H9 (cell line): ENCODE data around the gene SH3BP2. TPM values are rescaled to one million over a fixed set of nuclear protein-coding genes. Genes with fewer than 3 reads are reported as not detected.
A peak's percentile ranks its signal among the peaks of the same experiment; 100 is the strongest.

Experiments used
- DNase-seq: peaks from one replicate; pipeline ENCODE4 v3.0.0-alpha.2; 2017
- H2AFZ ChIP-seq: one replicate; pipeline ENCODE4 v1.6.1; 2013; ENCODE audit warnings: mild to moderate bottlenecking, low read length, control low read depth, moderate library complexity
- H2AK5ac ChIP-seq: 2 replicates; pipeline ENCODE4 v1.6.1; 2013; ENCODE audit warnings: low read length, control low read depth, mixed read lengths; ENCODE audit not compliant: insufficient read length
- H2BK120ac ChIP-seq: one replicate; pipeline ENCODE4 v1.6.1; 2013; ENCODE audit warnings: low read depth, mild to moderate bottlenecking, low read length, control low read depth, inconsistent platforms; ENCODE audit not compliant: poor library complexity, severe bottlenecking
- H2BK12ac ChIP-seq: 2 replicates; pipeline ENCODE4 v1.6.1; 2013; ENCODE audit warnings: low read length, control low read depth, mixed read lengths, low read depth; ENCODE audit not compliant: insufficient read length
- H2BK15ac ChIP-seq: 2 replicates; pipeline ENCODE4 v1.6.1; 2013; ENCODE audit warnings: low read depth, low read length, control low read depth
- H2BK20ac ChIP-seq: one replicate; pipeline ENCODE4 v1.6.1; 2013; ENCODE audit warnings: low read depth, mild to moderate bottlenecking, low read length, control low read depth, inconsistent platforms; ENCODE audit not compliant: poor library complexity, severe bottlenecking
- H2BK5ac ChIP-seq: 2 replicates; pipeline ENCODE4 v1.6.1; 2013; ENCODE audit warnings: low read length, control low read depth, mixed read lengths; ENCODE audit not compliant: insufficient read length
- H3K14ac ChIP-seq: 2 replicates; pipeline ENCODE4 v1.6.1; 2013; ENCODE audit warnings: low read length, control low read depth; ENCODE audit not compliant: insufficient read depth
- H3K18ac ChIP-seq: 2 replicates; pipeline ENCODE4 v1.6.1; 2013; ENCODE audit warnings: low read depth, mild to moderate bottlenecking, mixed read lengths, low read length, control low read depth; ENCODE audit not compliant: insufficient read length
- H3K23ac ChIP-seq: 2 replicates; pipeline ENCODE4 v1.6.1; 2013; ENCODE audit warnings: low read length, control low read depth, mixed read lengths, low read depth; ENCODE audit not compliant: insufficient read length
- H3K23me2 ChIP-seq: 2 replicates; pipeline ENCODE4 v1.6.1; 2013; ENCODE audit warnings: low read depth, mild to moderate bottlenecking, mixed read lengths, low read length, control low read depth; ENCODE audit not compliant: insufficient read length, poor library complexity, severe bottlenecking
- H3K27ac ChIP-seq: 2 replicates; pipeline ENCODE4 v1.5.1; 2013; ENCODE audit warnings: low read length, control low read depth, mixed read lengths, low read depth; ENCODE audit not compliant: insufficient read length
- H3K27me3 ChIP-seq: 2 replicates; pipeline ENCODE4 v1.6.1; 2013; ENCODE audit warnings: low read length, control low read depth, inconsistent platforms; ENCODE audit not compliant: insufficient read depth
- H3K4ac ChIP-seq: 2 replicates; pipeline ENCODE4 v1.6.1; 2013; ENCODE audit warnings: low read depth, mild to moderate bottlenecking, control low read depth, inconsistent platforms, low read length, moderate library complexity
- H3K4me1 ChIP-seq: 2 replicates; pipeline ENCODE4 v1.6.1; 2013; ENCODE audit warnings: low read length, control low read depth, inconsistent platforms; ENCODE audit not compliant: insufficient read depth
- H3K4me2 ChIP-seq: 2 replicates; pipeline ENCODE4 v1.6.1; 2013; ENCODE audit warnings: low read length, control low read depth, mixed read lengths; ENCODE audit not compliant: insufficient read length, insufficient read depth
- H3K56ac ChIP-seq: 2 replicates; pipeline ENCODE4 v1.6.1; 2013; ENCODE audit warnings: low read depth, mild to moderate bottlenecking, mixed read lengths, low read length, control low read depth; ENCODE audit not compliant: insufficient read length
- H3K79me1 ChIP-seq: 2 replicates; pipeline ENCODE4 v1.6.1; 2013; ENCODE audit warnings: low read depth, mild to moderate bottlenecking, moderate library complexity, low read length, control low read depth, inconsistent platforms; ENCODE audit not compliant: insufficient read depth, poor library complexity, severe bottlenecking
- H3K79me2 ChIP-seq: 2 replicates; pipeline ENCODE4 v1.6.1; 2013; ENCODE audit warnings: low read length, control low read depth, inconsistent platforms; ENCODE audit not compliant: insufficient read depth
- H3K9ac ChIP-seq: 2 replicates; pipeline ENCODE4 v1.6.1; 2013; ENCODE audit warnings: low read length, control low read depth, mixed read lengths; ENCODE audit not compliant: insufficient read length; ENCODE audit errors: extremely low read depth
- H3K9me3 ChIP-seq: one replicate; pipeline ENCODE4 v1.6.1; 2013; ENCODE audit warnings: low read depth, low read length, inconsistent platforms; ENCODE audit not compliant: control insufficient read depth
- H3T11ph ChIP-seq: one replicate; pipeline ENCODE4 v1.6.1; 2013; ENCODE audit warnings: mild to moderate bottlenecking, low read length, control low read depth, inconsistent platforms
- H4K20me1 ChIP-seq: one replicate; pipeline ENCODE4 v1.6.1; 2013; ENCODE audit not compliant: control insufficient read depth, insufficient read length, insufficient read depth
- H4K5ac ChIP-seq: 2 replicates; pipeline ENCODE4 v1.6.1; 2013; ENCODE audit warnings: low read depth, mild to moderate bottlenecking, mixed read lengths, low read length, control low read depth; ENCODE audit not compliant: insufficient read length
- H4K8ac ChIP-seq: replicated peaks from 2 replicates; pipeline ENCODE4 v1.6.1; 2013; ENCODE audit warnings: low read length, control low read depth, mixed read lengths, low read depth; ENCODE audit not compliant: insufficient read length
- H4K91ac ChIP-seq: 2 replicates; pipeline ENCODE4 v1.6.1; 2013; ENCODE audit warnings: low read depth, mild to moderate bottlenecking, moderate library complexity, mixed read lengths, low read length, control low read depth; ENCODE audit not compliant: insufficient read length
- H3K27ac Mint-ChIP-seq, 3 experiments: 2 replicates in 2 of 3; 3 replicates in 1 of 3; pipeline ENCODE4 v1.8.0; 2020 to 2021; ENCODE audit warnings: mixed read lengths in 3 of 3, mild to moderate bottlenecking in 1 of 3, moderate library complexity in 1 of 3
- H3K27me3 Mint-ChIP-seq: 2 replicates; pipeline ENCODE4 v1.8.0; 2021; ENCODE audit warnings: low read depth, mild to moderate bottlenecking, moderate library complexity, mixed read lengths
- H3K36me3 Mint-ChIP-seq, 3 experiments: 2 replicates in 2 of 3; 3 replicates in 1 of 3; pipeline ENCODE4 v1.8.0; 2020 to 2021; ENCODE audit warnings: low read depth in 3 of 3, mixed read lengths in 3 of 3; ENCODE audit not compliant: insufficient read depth in 1 of 3
- H3K4me1 Mint-ChIP-seq, 2 experiments: 2 replicates each; pipeline ENCODE4 v1.8.0; 2020; ENCODE audit warnings: mixed read lengths in 2 of 2
- H3K4me3 Mint-ChIP-seq, 2 experiments: 2 replicates in 1 of 2; 3 replicates in 1 of 2; pipeline ENCODE4 v1.8.0; 2020 to 2021; ENCODE audit warnings: mild to moderate bottlenecking in 2 of 2, mixed read lengths in 2 of 2, moderate library complexity in 1 of 2
- H3K9me3 Mint-ChIP-seq, 2 experiments: 2 replicates in 1 of 2; 3 replicates in 1 of 2; pipeline ENCODE4 v1.8.0; 2020; ENCODE audit warnings: mild to moderate bottlenecking in 2 of 2, mixed read lengths in 2 of 2, moderate library complexity in 1 of 2
- WGBS: extraction: QIAGEN DNeasy Blood & Tissue Kit; methylation state at CpG from one replicate; pipeline ENCODE4 v1.1.7; 2013; ENCODE audit warnings: missing lambda C conversion rate, low lambda C conversion rate, mixed read lengths; ENCODE audit not compliant: insufficient read length; ENCODE audit errors: extremely low coverage; 5-methylcytosine and 5-hydroxymethylcytosine counted together
- total RNA-seq: library from RNA; stranded (reverse); gene quantifications from 2 replicates; pipeline ENCODE4 v1.2.1, GENCODE V29; 2021
- TF ChIP-seq, protein P1 (sequence below): fragments of 200-600 bp; sonication (generic); conservative IDR thresholded peaks from 3 replicates; pipeline ENCODE4 v1.8.0; 2021; ENCODE audit warnings: antibody characterized with exemption, mild to moderate bottlenecking

SH3BP2 gene
- total RNA-seq, 1 experiment from 2014 or later, result 37.6 TPM

- no peak overlapping the region for H2AFZ ChIP-seq
- 0 out of 2 replicates have a peak, but pooled peaks cover 2% of the 10 kb centered on the region for H3K79me2 ChIP-seq
- no peak overlapping the region for H4K8ac ChIP-seq
- H2AK5ac ChIP-seq, result no peak overlapping the region
- TF ChIP-seq, protein P1, sequence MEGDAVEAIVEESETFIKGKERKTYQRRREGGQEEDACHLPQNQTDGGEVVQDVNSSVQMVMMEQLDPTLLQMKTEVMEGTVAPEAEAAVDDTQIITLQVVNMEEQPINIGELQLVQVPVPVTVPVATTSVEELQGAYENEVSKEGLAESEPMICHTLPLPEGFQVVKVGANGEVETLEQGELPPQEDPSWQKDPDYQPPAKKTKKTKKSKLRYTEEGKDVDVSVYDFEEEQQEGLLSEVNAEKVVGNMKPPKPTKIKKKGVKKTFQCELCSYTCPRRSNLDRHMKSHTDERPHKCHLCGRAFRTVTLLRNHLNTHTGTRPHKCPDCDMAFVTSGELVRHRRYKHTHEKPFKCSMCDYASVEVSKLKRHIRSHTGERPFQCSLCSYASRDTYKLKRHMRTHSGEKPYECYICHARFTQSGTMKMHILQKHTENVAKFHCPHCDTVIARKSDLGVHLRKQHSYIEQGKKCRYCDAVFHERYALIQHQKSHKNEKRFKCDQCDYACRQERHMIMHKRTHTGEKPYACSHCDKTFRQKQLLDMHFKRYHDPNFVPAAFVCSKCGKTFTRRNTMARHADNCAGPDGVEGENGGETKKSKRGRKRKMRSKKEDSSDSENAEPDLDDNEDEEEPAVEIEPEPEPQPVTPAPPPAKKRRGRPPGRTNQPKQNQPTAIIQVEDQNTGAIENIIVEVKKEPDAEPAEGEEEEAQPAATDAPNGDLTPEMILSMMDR, result no peak
- no peaks in the 10 kb centered on the region for H4K20me1 ChIP-seq
- no peak overlapping the region for H3K23ac ChIP-seq
- H3K4ac ChIP-seq, result no peak overlapping the region
- no peak overlapping the region for H4K5ac ChIP-seq
- no peak overlapping the region for H3K27ac ChIP-seq
- H3K18ac ChIP-seq, result no peak overlapping the region
- Mint-ChIP-seq H3K9me3 (no peaks in the 10 kb centered on the region; a peak in 1 of 5 replicates), H3K4me3 (no peak overlapping the region), H3K4me1 (no peaks in the 10 kb centered on the region), H3K27ac (peak overlapping the region in 1 of 3 experiments; percentile 5; a peak in 2 of 7 replicates), H3K36me3 (peaks cover 25 to 61% (median 51%) of the 10 kb centered on the region in 3 experiments; a peak in 6 of 7 replicates), H3K27me3 (no peaks in the 10 kb centered on the region)
- no peak for DNase-seq
- H3T11ph ChIP-seq, result no peak overlapping the region
- H3K79me1 ChIP-seq, result peaks cover 4% of the 10 kb centered on the region
- H2BK12ac ChIP-seq, result no peak overlapping the region
- H2BK20ac ChIP-seq, result no peak overlapping the region
- no peaks in the 10 kb centered on the region for H3K27me3 ChIP-seq
- no peak overlapping the region for H2BK120ac ChIP-seq
- H3K56ac ChIP-seq, result no peak overlapping the region
- no CpG with 5 or more reads among the region's 5 CpGs for WGBS
- H4K91ac ChIP-seq, result no peak overlapping the region
- no peak overlapping the region for H3K4me2 ChIP-seq
- no peak overlapping the region for H3K14ac ChIP-seq
- no peak overlapping the region for H3K9ac ChIP-seq
- no peaks in the 10 kb centered on the region for H3K9me3 ChIP-seq
- no peak overlapping the region for H2BK5ac ChIP-seq
- H3K4me1 ChIP-seq, result no peaks in the 10 kb centered on the region
- no peak overlapping the region for H2BK15ac ChIP-seq
- H3K23me2 ChIP-seq, result no peaks in the 10 kb centered on the region
These were observed 47.4 kb upstream of the SH3BP2 start for GRCh38 chr4:2745516-2745915.
